ENCODE data around the gene LCN10.

DNA sequence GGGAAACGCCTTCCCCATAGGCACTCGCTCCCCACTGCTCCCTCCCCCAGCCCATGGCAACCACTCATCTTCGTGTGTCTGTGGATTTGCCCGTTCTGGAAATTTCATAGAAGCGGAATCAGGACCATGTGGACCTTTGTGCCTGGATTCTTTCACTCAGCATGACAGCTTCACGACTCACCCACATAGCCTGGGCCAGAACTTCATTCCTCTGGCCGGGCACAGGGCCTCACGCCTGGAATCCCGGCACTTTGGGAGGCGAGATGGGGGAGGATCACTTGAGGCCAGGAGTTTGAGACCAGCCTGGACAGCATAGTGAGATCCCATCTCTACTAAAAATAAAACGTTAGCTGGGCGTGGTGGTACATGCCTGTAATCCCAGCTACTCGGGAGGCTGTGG is 42.4 kb downstream of the LCN10 start:
- TF ChIP-seq RAD21 (CRISPR knock-in tag; IDR thresholded peaks at IDR 0.05), result no peak
- TF ChIP-seq, protein P1, sequence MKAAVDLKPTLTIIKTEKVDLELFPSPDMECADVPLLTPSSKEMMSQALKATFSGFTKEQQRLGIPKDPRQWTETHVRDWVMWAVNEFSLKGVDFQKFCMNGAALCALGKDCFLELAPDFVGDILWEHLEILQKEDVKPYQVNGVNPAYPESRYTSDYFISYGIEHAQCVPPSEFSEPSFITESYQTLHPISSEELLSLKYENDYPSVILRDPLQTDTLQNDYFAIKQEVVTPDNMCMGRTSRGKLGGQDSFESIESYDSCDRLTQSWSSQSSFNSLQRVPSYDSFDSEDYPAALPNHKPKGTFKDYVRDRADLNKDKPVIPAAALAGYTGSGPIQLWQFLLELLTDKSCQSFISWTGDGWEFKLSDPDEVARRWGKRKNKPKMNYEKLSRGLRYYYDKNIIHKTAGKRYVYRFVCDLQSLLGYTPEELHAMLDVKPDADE (CRISPR knock-in tag; IDR thresholded peaks at IDR 0.05), result no peak
- TF ChIP-seq ZIK1 (CRISPR knock-in tag; IDR thresholded peaks at IDR 0.05; ENCODE audit: borderline replicate concordance, low read depth), result no peak
- no peak for TF ChIP-seq POLR2A (IDR thresholded peaks at IDR 0.05; ENCODE audit: insufficient read depth in 1 of 2, low read depth in 2 of 2, low read length in 2 of 2)
- TF ChIP-seq MXI1 (IDR thresholded peaks at IDR 0.05; ENCODE audit: borderline replicate concordance, low read depth, low read length), result no peak
- TF ChIP-seq, protein P2, sequence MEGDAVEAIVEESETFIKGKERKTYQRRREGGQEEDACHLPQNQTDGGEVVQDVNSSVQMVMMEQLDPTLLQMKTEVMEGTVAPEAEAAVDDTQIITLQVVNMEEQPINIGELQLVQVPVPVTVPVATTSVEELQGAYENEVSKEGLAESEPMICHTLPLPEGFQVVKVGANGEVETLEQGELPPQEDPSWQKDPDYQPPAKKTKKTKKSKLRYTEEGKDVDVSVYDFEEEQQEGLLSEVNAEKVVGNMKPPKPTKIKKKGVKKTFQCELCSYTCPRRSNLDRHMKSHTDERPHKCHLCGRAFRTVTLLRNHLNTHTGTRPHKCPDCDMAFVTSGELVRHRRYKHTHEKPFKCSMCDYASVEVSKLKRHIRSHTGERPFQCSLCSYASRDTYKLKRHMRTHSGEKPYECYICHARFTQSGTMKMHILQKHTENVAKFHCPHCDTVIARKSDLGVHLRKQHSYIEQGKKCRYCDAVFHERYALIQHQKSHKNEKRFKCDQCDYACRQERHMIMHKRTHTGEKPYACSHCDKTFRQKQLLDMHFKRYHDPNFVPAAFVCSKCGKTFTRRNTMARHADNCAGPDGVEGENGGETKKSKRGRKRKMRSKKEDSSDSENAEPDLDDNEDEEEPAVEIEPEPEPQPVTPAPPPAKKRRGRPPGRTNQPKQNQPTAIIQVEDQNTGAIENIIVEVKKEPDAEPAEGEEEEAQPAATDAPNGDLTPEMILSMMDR (CRISPR knock-in tag; IDR thresholded peaks at IDR 0.05), result no peak
- no peak for TF ChIP-seq TAF1 (CRISPR knock-in tag; IDR thresholded peaks at IDR 0.05)
- TF ChIP-seq ZNF703 (CRISPR knock-in tag; IDR thresholded peaks at IDR 0.05; ENCODE audit: borderline replicate concordance), result no peak
